Breast epithelium (tissue), 3 donors: ENCODE results near the gene GPR37L1.

Experiments used
- CTCF ChIP-seq, 3 donors: fragments of 450-650 bp; IDR thresholded peaks; one replicate each; pipeline ENCODE4 v1.5.1; 2016 to 2017; ENCODE audit warnings: antibody characterized with exemption in 3 of 3, mild to moderate bottlenecking in 3 of 3, moderate library complexity in 3 of 3
- POLR2AphosphoS5 ChIP-seq, 3 donors: sonication (generic); formaldehyde crosslinking; IDR thresholded peaks; one replicate each; pipeline ENCODE4 v1.6.1; 2017; ENCODE audit warnings: antibody characterized with exemption in 3 of 3

GRCh38 chr1:202113690-202114300 lies 8.9 kb upstream of the GPR37L1 start:
- TF ChIP-seq POLR2AphosphoS5 (IDR thresholded peaks at IDR 0.05) (no peak), CTCF (IDR thresholded peaks at IDR 0.05) (no peak)
